ENCODE results near the gene LTBP1. TPM values are rescaled to one million over a fixed set of nuclear protein-coding genes. Genes with fewer than 3 reads are reported as not detected.

LTBP1 gene
- total and polyA plus RNA-seq, 7 experiments from 2014 or later: 0.29 to 2.1 TPM; not detected in 5

GRCh38 chr2:33135645-33136044 is 188.9 kb downstream of the LTBP1 start:
- no peak overlapping the region for H3K4me3 Mint-ChIP-seq
- no peaks in the 10 kb centered on the region for H3K36me3 Mint-ChIP-seq
- Histone ChIP-seq H3K4me1 (ENCODE audit: control insufficient read depth in 2 of 2, insufficient read depth in 2 of 2, low read length in 2 of 2) (no peaks in the 10 kb centered on the region), H3K27ac (ENCODE audit: low read depth, low read length) (no peak overlapping the region), H3K36me3 (ENCODE audit: control insufficient read depth in 2 of 3, insufficient read depth in 3 of 3, low read length in 3 of 3) (no peaks in the 10 kb centered on the region), H3K9me3 (ENCODE audit: control insufficient read depth in 2 of 3, low read length in 3 of 3) (no peaks in the 10 kb centered on the region), H3K27me3 (ENCODE audit: control insufficient read depth in 2 of 2, insufficient read depth in 2 of 2, low read length in 2 of 2) (no peaks in the 10 kb centered on the region), H3K4me3 (ENCODE audit: low read length) (no peak overlapping the region)
- intact Hi-C loops (cut with micrococcal nuclease): no loop called here
- ChIA-PET POLR2A (no interaction called here), CTCF (no interaction called here)
- ATAC-seq (no peak), DNase-seq (no peak)
- H3K27me3 Mint-ChIP-seq: peaks cover 0 to 13% (median 7%) of the 10 kb centered on the region in 5 donors
- peaks cover 0 to 3% (median 0%) of the 10 kb centered on the region in 7 donors for H3K4me1 Mint-ChIP-seq
- H3K9me3 Mint-ChIP-seq: no peaks in the 10 kb centered on the region
- no peak overlapping the region for H3K27ac Mint-ChIP-seq

GRCh38 chr2:33136056-33136455 is 189.3 kb downstream of the LTBP1 start:
- H3K4me3 ChIP-seq (ENCODE audit: low read length): no peak overlapping the region
- Mint-ChIP-seq H3K4me3 (no peak overlapping the region), H3K27ac (no peak overlapping the region), H3K36me3 (no peaks in the 10 kb centered on the region), H3K4me1 (peaks cover 0 to 3% (median 0%) of the 10 kb centered on the region in 7 donors), H3K9me3 (no peaks in the 10 kb centered on the region), H3K27me3 (peaks cover 2 to 13% (median 9%) of the 10 kb centered on the region in 5 donors)
- POLR2A ChIA-PET: no interaction called here
- CTCF ChIA-PET: no interaction called here
- DNase-seq: no peak
- H3K36me3 ChIP-seq (ENCODE audit: control insufficient read depth in 2 of 3, insufficient read depth in 3 of 3, low read length in 3 of 3): no peaks in the 10 kb centered on the region
- no peak overlapping the region for H3K27ac ChIP-seq (ENCODE audit: low read depth, low read length)
- ATAC-seq: no peak
- no peaks in the 10 kb centered on the region for H3K27me3 ChIP-seq (ENCODE audit: control insufficient read depth in 2 of 2, insufficient read depth in 2 of 2, low read length in 2 of 2)
- intact Hi-C loops (cut with micrococcal nuclease): no loop called here
- H3K4me1 ChIP-seq (ENCODE audit: control insufficient read depth in 2 of 2, insufficient read depth in 2 of 2, low read length in 2 of 2): no peaks in the 10 kb centered on the region
- H3K9me3 ChIP-seq (ENCODE audit: control insufficient read depth in 2 of 3, low read length in 3 of 3): no peaks in the 10 kb centered on the region

GRCh38 chr2:33136566-33136965 is 189.8 kb downstream of the LTBP1 start:
- Histone ChIP-seq H3K4me1 (ENCODE audit: control insufficient read depth in 2 of 2, insufficient read depth in 2 of 2, low read length in 2 of 2) (no peaks in the 10 kb centered on the region), H3K27ac (ENCODE audit: low read depth, low read length) (no peak overlapping the region), H3K4me3 (ENCODE audit: low read length) (no peak overlapping the region), H3K27me3 (ENCODE audit: control insufficient read depth in 2 of 2, insufficient read depth in 2 of 2, low read length in 2 of 2) (no peaks in the 10 kb centered on the region), H3K36me3 (ENCODE audit: control insufficient read depth in 2 of 3, insufficient read depth in 3 of 3, low read length in 3 of 3) (no peaks in the 10 kb centered on the region), H3K9me3 (ENCODE audit: control insufficient read depth in 2 of 3, low read length in 3 of 3) (no peaks in the 10 kb centered on the region)
- ATAC-seq (no peak), DNase-seq (no peak)
- ChIA-PET POLR2A (no interaction called here), CTCF (no interaction called here)
- Mint-ChIP-seq H3K9me3 (peaks cover 0 to 1% (median 0%) of the 10 kb centered on the region in 11 donors), H3K27ac (no peak overlapping the region), H3K27me3 (peaks cover 7 to 16% (median 13%) of the 10 kb centered on the region in 5 donors), H3K4me1 (peaks cover 0 to 3% (median 0%) of the 10 kb centered on the region in 7 donors), H3K4me3 (no peak overlapping the region), H3K36me3 (no peaks in the 10 kb centered on the region)
- intact Hi-C loops (cut with micrococcal nuclease): no loop called here

GRCh38 chr2:33137331-33137730 is 190.6 kb downstream of the LTBP1 start:
- Histone ChIP-seq H3K27me3 (ENCODE audit: control insufficient read depth in 2 of 2, insufficient read depth in 2 of 2, low read length in 2 of 2) (no peaks in the 10 kb centered on the region), H3K36me3 (ENCODE audit: control insufficient read depth in 2 of 3, insufficient read depth in 3 of 3, low read length in 3 of 3) (no peaks in the 10 kb centered on the region), H3K27ac (ENCODE audit: low read depth, low read length) (no peak overlapping the region), H3K9me3 (ENCODE audit: control insufficient read depth in 2 of 3, low read length in 3 of 3) (no peaks in the 10 kb centered on the region), H3K4me1 (ENCODE audit: control insufficient read depth in 2 of 2, insufficient read depth in 2 of 2, low read length in 2 of 2) (no peaks in the 10 kb centered on the region), H3K4me3 (ENCODE audit: low read length) (no peak overlapping the region)
- ATAC-seq (no peak), DNase-seq (no peak)
- Mint-ChIP-seq H3K27me3 (peaks cover 7 to 17% (median 16%) of the 10 kb centered on the region in 5 donors), H3K4me1 (peaks cover 0 to 3% (median 0%) of the 10 kb centered on the region in 7 donors), H3K4me3 (no peak overlapping the region), H3K36me3 (no peaks in the 10 kb centered on the region), H3K9me3 (peaks cover 0 to 1% (median 0%) of the 10 kb centered on the region in 11 donors), H3K27ac (no peak overlapping the region)
- ChIA-PET POLR2A (no interaction called here), CTCF (no interaction called here)
- intact Hi-C loops (cut with micrococcal nuclease): no loop called here

GRCh38 chr2:33139949-33140348 is 193.2 kb downstream of the LTBP1 start:
- Histone ChIP-seq H3K4me3 (ENCODE audit: low read length) (no peak overlapping the region), H3K27me3 (ENCODE audit: control insufficient read depth in 2 of 2, insufficient read depth in 2 of 2, low read length in 2 of 2) (no peaks in the 10 kb centered on the region), H3K36me3 (ENCODE audit: control insufficient read depth in 2 of 3, insufficient read depth in 3 of 3, low read length in 3 of 3) (no peaks in the 10 kb centered on the region), H3K9me3 (ENCODE audit: control insufficient read depth in 2 of 3, low read length in 3 of 3) (no peaks in the 10 kb centered on the region), H3K27ac (ENCODE audit: low read depth, low read length) (no peak overlapping the region), H3K4me1 (ENCODE audit: control insufficient read depth in 2 of 2, insufficient read depth in 2 of 2, low read length in 2 of 2) (no peaks in the 10 kb centered on the region)
- Mint-ChIP-seq H3K9me3 (peaks cover 0 to 1% (median 0%) of the 10 kb centered on the region in 11 donors), H3K4me1 (peaks cover 0 to 3% (median 0%) of the 10 kb centered on the region in 7 donors), H3K27me3 (peaks cover under 1 to 20% (median 11%) of the 10 kb centered on the region in 5 donors), H3K27ac (no peak overlapping the region), H3K4me3 (no peak overlapping the region), H3K36me3 (no peaks in the 10 kb centered on the region)
- ChIA-PET CTCF (no interaction called here), POLR2A (no interaction called here)
- ATAC-seq (no peak), DNase-seq (no peak)
- intact Hi-C loops (cut with micrococcal nuclease): no loop called here

- H3K9me3 ChIP-seq (ENCODE audit: control insufficient read depth in 2 of 3, low read length in 3 of 3): no peaks in the 10 kb centered on the region
- DNase-seq: no peak
- ATAC-seq: no peak
- H3K27ac ChIP-seq (ENCODE audit: low read depth, low read length): no peak overlapping the region
- H3K4me1 ChIP-seq (ENCODE audit: control insufficient read depth in 2 of 2, insufficient read depth in 2 of 2, low read length in 2 of 2): no peaks in the 10 kb centered on the region
- ChIA-PET CTCF (no interaction called here), POLR2A (no interaction called here)
- H3K4me1 Mint-ChIP-seq: peaks cover 0 to 3% (median 0%) of the 10 kb centered on the region in 7 donors
- peaks cover 2 to 24% (median 12%) of the 10 kb centered on the region in 5 donors for H3K27me3 Mint-ChIP-seq
- peaks cover 0 to 2% (median 0%) of the 10 kb centered on the region in 11 donors for H3K9me3 Mint-ChIP-seq
- no peaks in the 10 kb centered on the region for H3K27me3 ChIP-seq (ENCODE audit: control insufficient read depth in 2 of 2, insufficient read depth in 2 of 2, low read length in 2 of 2)
- no peaks in the 10 kb centered on the region for H3K36me3 Mint-ChIP-seq
- H3K4me3 ChIP-seq (ENCODE audit: low read length): no peak overlapping the region
- intact Hi-C loops (cut with micrococcal nuclease): no loop called here
- H3K27ac Mint-ChIP-seq: peak overlapping the region in 1 of 9 donors; percentile 1
- H3K36me3 ChIP-seq (ENCODE audit: control insufficient read depth in 2 of 3, insufficient read depth in 3 of 3, low read length in 3 of 3): no peaks in the 10 kb centered on the region
- H3K4me3 Mint-ChIP-seq: no peak overlapping the region
These were observed 194.7 kb downstream of the LTBP1 start for GRCh38 chr2:33141476-33141875.

- Histone ChIP-seq H3K27me3 (ENCODE audit: control insufficient read depth in 2 of 2, insufficient read depth in 2 of 2, low read length in 2 of 2) (no peaks in the 10 kb centered on the region), H3K36me3 (ENCODE audit: control insufficient read depth in 2 of 3, insufficient read depth in 3 of 3, low read length in 3 of 3) (no peaks in the 10 kb centered on the region), H3K9me3 (ENCODE audit: control insufficient read depth in 2 of 3, low read length in 3 of 3) (no peaks in the 10 kb centered on the region), H3K27ac (ENCODE audit: low read depth, low read length) (no peak overlapping the region), H3K4me1 (ENCODE audit: control insufficient read depth in 2 of 2, insufficient read depth in 2 of 2, low read length in 2 of 2) (no peaks in the 10 kb centered on the region), H3K4me3 (ENCODE audit: low read length) (no peak overlapping the region)
- DNase-seq (no peak), ATAC-seq (no peak)
- CTCF ChIA-PET: no interaction called here
- Mint-ChIP-seq H3K9me3 (peaks cover 0 to 3% (median 0%) of the 10 kb centered on the region in 11 donors), H3K36me3 (no peaks in the 10 kb centered on the region), H3K27ac (no peak overlapping the region), H3K27me3 (peaks cover 2 to 24% (median 15%) of the 10 kb centered on the region in 5 donors), H3K4me1 (no peaks in the 10 kb centered on the region), H3K4me3 (no peak overlapping the region)
- POLR2A ChIA-PET: no interaction called here
- intact Hi-C loops (cut with micrococcal nuclease): no loop called here
These were observed 196.1 kb downstream of the LTBP1 start for GRCh38 chr2:33142810-33143209.

Measured in naive thymus-derived CD4-positive, alpha-beta T cell (primary cell).